HG02588 (cell line): ENCODE results near the gene PCBP3.

Experiments
- ATAC-seq: cut with Tn5 transposase; IDR thresholded peaks from one replicate; pipeline ENCODE4 v1.9.1; 2021; ENCODE audit warnings: mild to moderate bottlenecking, moderate library complexity; ENCODE audit not compliant: unreplicated experiment

The PCBP3 gene

GRCh38 chr21:45916011-45916840 is 272.7 kb downstream of the PCBP3 start:
- no peak for ATAC-seq

GRCh38 chr21:45917241-45917640 is 273.7 kb downstream of the PCBP3 start:
- ATAC-seq = no peak

DNA sequence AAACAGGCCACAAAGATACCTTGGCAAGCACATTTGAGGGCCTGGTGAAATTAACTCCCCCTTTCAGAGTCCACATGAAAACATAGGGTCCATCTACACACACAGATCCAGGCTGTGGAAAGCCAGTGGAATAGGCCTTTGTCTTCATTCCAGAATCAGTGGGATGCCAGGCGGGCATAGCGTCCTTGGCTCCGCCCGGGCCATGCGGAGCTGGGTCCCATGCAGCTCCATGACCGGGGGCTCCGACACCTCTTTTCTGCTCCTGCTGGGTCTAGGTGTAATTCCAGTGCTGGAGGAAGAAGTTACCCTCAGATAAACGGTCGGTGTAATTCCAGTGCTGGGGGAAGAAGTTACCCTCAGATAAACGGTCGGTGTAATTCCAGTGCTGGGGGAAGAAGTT is 274.5 kb downstream of the PCBP3 start:
- ATAC-seq = no peak

GRCh38 chr21:45918835-45919447 is 275.4 kb downstream of the PCBP3 start:
- ATAC-seq = no peak

- ATAC-seq = no peak
Measured at GRCh38 chr21:45919593-45919992, 276.1 kb downstream of the PCBP3 start.

GRCh38 chr21:45920824-45921600 is 277.5 kb downstream of the PCBP3 start:
- no peak for ATAC-seq

- no peak for ATAC-seq
Measured at GRCh38 chr21:45921917-45922316, 278.4 kb downstream of the PCBP3 start.

GRCh38 chr21:45922648-45923047 is 279.1 kb downstream of the PCBP3 start:
- ATAC-seq = no peak

- no peak for ATAC-seq
Measured at GRCh38 chr21:45923146-45923545, 279.6 kb downstream of the PCBP3 start.

DNA sequence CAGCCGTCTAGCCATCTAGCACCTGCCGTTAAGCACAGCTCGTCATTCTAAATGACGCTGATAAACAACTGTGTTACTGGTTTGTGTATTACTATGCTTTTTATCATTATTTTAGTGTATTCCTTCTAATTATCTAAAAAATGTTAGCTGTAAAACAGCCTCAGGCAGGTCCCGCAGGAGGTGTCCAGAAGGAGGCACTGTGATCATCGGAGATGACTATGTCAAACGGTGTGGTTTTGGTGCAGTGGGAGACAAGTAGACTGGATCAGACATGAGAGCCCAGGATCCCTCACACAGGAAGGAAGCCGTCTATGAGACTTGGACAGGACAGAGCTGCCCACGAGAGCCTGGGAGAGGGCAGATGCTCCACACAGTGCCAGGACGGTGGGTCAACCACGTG is 282.8 kb downstream of the PCBP3 start:
- no peak for ATAC-seq

- ATAC-seq = no peak
Measured at GRCh38 chr21:45927032-45927431, 283.5 kb downstream of the PCBP3 start.

- ATAC-seq = no peak
Measured at GRCh38 chr21:45927851-45928850, 284.6 kb downstream of the PCBP3 start.

DNA sequence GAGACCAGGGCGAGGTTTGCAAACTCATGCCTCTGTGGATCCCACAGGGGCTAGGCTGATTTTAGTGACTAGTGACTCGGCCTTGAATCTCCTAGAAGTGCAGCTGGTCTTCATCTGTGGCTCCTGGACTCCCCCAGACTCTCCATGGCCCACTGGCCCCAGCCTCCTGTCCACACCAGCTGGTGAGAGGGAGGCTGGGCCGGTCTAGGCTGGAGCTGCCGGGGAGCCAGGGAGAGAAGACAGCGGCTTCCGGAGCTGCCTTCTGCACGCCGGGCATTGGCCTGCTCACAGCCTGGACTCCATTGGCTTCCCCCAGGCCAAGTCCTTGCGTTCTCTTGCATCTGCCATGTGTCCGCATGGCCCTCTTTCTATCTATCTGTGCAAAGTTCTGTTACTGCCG is 285.9 kb downstream of the PCBP3 start:
- ATAC-seq = no peak

DNA sequence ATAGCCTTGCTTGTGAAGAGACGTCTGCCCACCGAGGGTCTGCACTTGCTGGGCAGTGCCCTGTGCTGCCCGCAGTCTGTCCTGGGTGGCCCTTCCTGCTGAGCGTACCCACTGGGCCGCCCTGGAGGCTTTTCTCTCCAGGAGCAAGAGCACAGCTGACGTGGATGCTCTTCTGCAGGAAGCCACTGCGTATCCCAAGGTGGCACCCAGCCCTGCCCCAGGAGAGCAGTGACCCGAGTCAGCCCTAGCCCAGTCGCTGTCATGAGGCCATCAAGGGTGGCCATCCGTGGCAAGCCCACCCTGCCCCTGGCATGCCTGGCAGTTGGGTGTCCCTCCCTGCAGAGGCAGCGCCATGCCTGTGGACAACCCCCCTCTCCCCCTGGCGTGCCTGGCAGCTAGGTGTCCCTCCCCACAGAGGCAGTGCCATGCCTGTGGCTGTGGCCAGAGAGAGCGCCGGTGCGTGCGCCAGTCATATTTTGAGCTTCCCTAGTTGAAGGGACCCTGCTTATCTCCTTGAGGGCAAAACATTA is 286.8 kb downstream of the PCBP3 start:
- no peak for ATAC-seq

GRCh38 chr21:45930792-45931191 is 287.3 kb downstream of the PCBP3 start:
- no peak for ATAC-seq

- no peak for ATAC-seq
Measured at GRCh38 chr21:45931397-45931969, 288.0 kb downstream of the PCBP3 start.

GRCh38 chr21:45932922-45933502 is 289.5 kb downstream of the PCBP3 start:
- ATAC-seq = no peak

GRCh38 chr21:45934085-45934484 is 290.6 kb downstream of the PCBP3 start:
- ATAC-seq = no peak

DNA sequence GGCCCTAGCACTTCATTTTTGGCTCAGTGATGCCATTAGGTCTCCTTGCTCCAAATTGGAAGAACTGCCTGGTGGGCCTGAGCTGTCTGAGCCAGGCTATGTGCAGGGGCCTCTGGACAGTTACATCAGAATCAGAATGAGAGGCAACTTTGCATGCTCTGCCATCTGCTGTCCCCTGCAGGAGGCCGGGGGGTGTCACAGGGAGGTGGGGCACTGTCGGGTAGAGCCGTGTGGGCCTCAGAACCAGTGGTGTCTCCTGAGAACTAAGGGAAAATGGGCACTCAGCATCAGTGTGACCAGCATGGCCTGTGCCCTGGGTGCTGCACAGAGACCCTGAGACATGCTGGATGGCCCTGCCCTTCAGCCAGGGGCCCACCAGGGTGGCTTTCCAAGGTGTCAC is 291.0 kb downstream of the PCBP3 start:
- no peak for ATAC-seq

DNA sequence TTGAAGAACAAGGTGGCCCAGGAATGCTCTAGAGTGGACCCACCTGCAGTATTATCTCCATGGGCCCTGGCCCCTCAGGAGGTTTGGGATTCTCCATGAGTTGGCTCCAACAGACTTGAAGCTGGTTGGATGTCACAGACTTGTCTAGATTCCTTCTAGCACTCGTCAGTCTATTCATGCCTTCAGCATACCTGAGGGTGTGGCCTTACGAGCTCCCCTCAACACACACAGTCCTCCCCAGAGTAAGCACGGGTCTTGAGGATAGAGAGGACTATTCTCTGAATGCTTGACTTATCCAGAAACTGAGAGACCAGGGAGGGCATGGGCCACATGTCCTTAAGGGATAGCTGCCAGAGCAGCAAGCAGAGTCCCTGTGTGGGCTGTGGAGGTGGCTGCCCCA is 292.1 kb downstream of the PCBP3 start:
- ATAC-seq = no peak
